Type B pancreatic cell (in vitro differentiated cells): Measurements from ENCODE around the gene EFCAB6. TPM values are rescaled to one million over a fixed set of nuclear protein-coding genes. Genes with fewer than 3 reads are reported as not detected.

Experiments
- DNase-seq: peaks from one replicate; pipeline ENCODE4 v3.0.0; 2021; ENCODE audit warnings: mixed read lengths; ENCODE audit not compliant: unreplicated experiment; ENCODE audit errors: extremely low spot score
- H3K27ac Mint-ChIP-seq: 2 replicates; pipeline ENCODE4 v1.8.0; 2021; ENCODE audit warnings: mild to moderate bottlenecking, mixed read lengths
- H3K27me3 Mint-ChIP-seq: 2 replicates; pipeline ENCODE4 v1.8.0; 2021; ENCODE audit warnings: mixed read lengths
- H3K36me3 Mint-ChIP-seq: 2 replicates; pipeline ENCODE4 v1.8.0; 2021; ENCODE audit warnings: mixed read lengths
- H3K4me1 Mint-ChIP-seq: one replicate; pipeline ENCODE4 v1.8.0; 2021; ENCODE audit warnings: mixed read lengths; ENCODE audit not compliant: unreplicated experiment
- H3K4me3 Mint-ChIP-seq: 2 replicates; pipeline ENCODE4 v1.8.0; 2021; ENCODE audit warnings: mild to moderate bottlenecking, mixed read lengths
- H3K9me3 Mint-ChIP-seq: 2 replicates; pipeline ENCODE4 v1.8.0; 2021; ENCODE audit warnings: mixed read lengths
- total RNA-seq: library from RNA; stranded (reverse); gene quantifications from 2 replicates; pipeline ENCODE4 v1.2.1, GENCODE V29; 2021; ENCODE audit warnings: low replicate concordance
- TF ChIP-seq, protein P1 (sequence below): fragments of 200-600 bp; sonication (generic); conservative IDR thresholded peaks from 2 replicates; pipeline ENCODE4 v1.5.0; 2021; ENCODE audit warnings: antibody characterized with exemption, mild to moderate bottlenecking

The EFCAB6 gene
- total RNA-seq, 1 donor from 2014 or later, result 5.3 TPM

DNA sequence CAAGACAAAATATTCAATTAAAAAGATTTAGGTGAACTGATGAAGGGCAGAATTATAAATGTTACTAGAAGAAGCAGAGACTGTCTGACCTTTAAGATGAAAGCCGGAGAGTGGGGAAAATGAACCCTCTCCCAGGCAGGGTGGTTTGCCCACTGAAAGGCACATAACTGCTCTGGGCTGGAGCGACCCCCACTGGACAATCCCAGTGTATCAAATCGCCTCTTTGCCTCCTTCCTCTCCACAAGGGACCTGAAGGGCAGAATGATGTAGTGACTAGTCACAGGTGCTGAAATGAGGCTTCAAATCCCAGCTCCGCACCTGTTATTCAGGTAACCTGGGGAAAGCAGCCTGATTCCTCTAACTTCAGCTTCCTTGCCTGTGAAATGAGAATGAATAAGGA, 69.0 kb downstream of the EFCAB6 start:
- peaks cover 7% of the 10 kb centered on the region for H3K4me1 Mint-ChIP-seq
- DNase-seq, result no peak
- peaks cover 14% of the 10 kb centered on the region for H3K27me3 Mint-ChIP-seq
- H3K4me3 Mint-ChIP-seq, result no peak overlapping the region
- H3K9me3 Mint-ChIP-seq, result no peaks in the 10 kb centered on the region
- H3K27ac Mint-ChIP-seq, result no peak overlapping the region
- H3K36me3 Mint-ChIP-seq, result peaks cover 5% of the 10 kb centered on the region
- TF ChIP-seq, protein P1, sequence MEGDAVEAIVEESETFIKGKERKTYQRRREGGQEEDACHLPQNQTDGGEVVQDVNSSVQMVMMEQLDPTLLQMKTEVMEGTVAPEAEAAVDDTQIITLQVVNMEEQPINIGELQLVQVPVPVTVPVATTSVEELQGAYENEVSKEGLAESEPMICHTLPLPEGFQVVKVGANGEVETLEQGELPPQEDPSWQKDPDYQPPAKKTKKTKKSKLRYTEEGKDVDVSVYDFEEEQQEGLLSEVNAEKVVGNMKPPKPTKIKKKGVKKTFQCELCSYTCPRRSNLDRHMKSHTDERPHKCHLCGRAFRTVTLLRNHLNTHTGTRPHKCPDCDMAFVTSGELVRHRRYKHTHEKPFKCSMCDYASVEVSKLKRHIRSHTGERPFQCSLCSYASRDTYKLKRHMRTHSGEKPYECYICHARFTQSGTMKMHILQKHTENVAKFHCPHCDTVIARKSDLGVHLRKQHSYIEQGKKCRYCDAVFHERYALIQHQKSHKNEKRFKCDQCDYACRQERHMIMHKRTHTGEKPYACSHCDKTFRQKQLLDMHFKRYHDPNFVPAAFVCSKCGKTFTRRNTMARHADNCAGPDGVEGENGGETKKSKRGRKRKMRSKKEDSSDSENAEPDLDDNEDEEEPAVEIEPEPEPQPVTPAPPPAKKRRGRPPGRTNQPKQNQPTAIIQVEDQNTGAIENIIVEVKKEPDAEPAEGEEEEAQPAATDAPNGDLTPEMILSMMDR, result peak; percentile 56

DNA sequence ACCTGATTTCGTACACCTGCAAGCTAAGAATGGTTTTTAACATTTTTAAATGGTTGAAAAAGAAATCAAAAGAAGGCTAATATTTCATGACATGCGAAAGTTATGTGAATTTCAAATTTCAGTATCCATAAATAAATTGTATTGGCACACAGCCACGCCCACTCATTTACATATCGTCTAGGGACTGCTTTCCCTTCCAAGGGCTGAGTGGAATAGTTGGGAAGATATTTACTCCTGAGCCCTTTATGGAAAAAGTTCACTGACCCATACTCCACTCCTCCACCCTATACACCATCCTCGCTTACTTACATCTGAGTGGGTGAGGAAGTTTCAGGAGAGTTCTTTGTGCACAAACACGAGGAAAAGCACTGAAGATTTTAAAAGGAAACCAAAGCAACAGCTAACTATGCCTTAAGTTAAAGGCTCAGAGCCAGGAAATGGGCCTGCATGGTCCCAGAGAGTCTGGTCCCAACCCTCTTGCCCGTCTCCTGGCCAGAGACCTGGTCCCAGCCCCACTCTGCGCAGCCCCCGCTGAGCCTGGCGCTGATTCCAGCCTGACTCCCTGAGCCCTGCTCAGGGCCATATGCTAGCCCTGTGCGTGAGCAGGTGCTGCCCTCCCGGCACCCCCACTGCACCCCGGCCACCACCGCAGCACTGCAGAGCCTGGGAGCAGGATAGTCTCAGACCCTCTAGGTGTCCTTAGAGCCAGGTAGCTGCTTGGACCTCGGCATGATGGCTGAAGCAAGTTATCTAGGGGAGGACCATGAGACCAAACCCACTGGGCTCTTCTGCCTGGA, 69.8 kb downstream of the EFCAB6 start:
- TF ChIP-seq, protein P1, result no peak
- peaks cover 13% of the 10 kb centered on the region for H3K27me3 Mint-ChIP-seq
- no peak overlapping the region for H3K4me3 Mint-ChIP-seq
- H3K27ac Mint-ChIP-seq, result no peak overlapping the region
- peaks cover 5% of the 10 kb centered on the region for H3K36me3 Mint-ChIP-seq
- H3K4me1 Mint-ChIP-seq, result peaks cover 7% of the 10 kb centered on the region
- DNase-seq, result no peak
- no peaks in the 10 kb centered on the region for H3K9me3 Mint-ChIP-seq

DNA sequence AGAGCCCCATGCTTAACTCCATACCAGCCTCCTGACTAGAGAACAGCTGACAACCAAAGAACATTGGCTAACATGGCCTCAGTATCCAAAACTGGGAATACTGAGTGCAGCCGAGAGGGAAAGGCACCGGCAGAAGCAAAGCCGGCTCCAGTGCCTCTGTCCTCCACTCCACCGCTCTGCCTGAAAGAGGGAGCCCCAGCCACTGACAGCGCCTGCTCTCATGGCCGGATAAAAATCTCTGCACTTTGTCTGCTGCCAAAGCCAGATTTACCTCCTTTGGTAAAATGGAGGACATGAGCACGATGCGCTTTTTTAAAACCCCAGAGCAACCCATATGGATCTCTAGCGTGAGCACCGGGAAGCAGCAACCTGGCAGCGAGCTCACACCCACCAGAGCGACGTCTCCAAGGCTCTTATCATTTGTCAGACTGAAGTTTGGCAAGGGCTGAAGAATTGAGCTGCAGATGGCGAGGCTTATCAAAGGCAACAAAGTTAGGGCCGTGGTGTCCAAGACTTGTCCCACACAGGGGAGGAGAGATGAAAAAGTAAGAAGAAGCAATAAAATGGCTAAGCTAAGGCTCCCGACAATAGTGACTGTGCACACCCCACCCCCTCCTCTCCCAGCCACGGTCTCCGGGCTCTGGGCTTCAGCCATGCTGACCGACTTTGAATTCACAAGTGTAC, 71.4 kb downstream of the EFCAB6 start:
- Mint-ChIP-seq H3K36me3 (peaks cover 5% of the 10 kb centered on the region), H3K9me3 (no peaks in the 10 kb centered on the region), H3K4me3 (no peak overlapping the region), H3K27me3 (peaks cover 13% of the 10 kb centered on the region), H3K4me1 (peaks cover 7% of the 10 kb centered on the region), H3K27ac (no peak overlapping the region)
- TF ChIP-seq, protein P1, result no peak
- no peak for DNase-seq

DNA sequence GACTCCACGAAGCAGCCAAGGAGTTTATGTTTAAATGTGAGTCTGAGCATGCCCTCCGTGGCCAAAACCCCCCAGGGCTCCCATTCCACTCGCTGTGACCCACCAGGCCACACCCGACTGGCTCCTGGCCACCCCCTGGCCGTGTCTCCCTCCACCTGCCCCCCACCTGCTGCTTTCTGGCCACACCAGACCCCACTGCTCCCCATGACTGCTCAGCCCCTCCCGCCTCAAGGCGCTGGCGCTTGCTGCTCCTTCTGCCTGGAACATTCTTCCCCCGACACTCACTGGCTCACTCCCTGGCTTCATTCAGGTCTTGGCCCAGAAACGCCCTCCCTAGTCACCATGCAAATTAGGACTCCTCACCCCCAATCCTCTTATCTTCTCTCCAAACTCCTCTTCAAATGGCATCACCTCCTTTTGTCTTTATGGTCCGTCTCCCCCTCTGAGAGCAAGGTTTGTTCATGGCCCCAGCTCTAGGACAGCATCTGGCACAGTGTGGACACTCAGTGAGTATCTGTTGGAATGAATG, 72.2 kb downstream of the EFCAB6 start:
- Mint-ChIP-seq H3K4me3 (no peak overlapping the region), H3K9me3 (no peaks in the 10 kb centered on the region), H3K36me3 (peaks cover 5% of the 10 kb centered on the region), H3K27me3 (peaks cover 7% of the 10 kb centered on the region), H3K4me1 (peaks cover 6% of the 10 kb centered on the region), H3K27ac (no peak overlapping the region)
- no peak for DNase-seq
- TF ChIP-seq, protein P1, result no peak

DNA sequence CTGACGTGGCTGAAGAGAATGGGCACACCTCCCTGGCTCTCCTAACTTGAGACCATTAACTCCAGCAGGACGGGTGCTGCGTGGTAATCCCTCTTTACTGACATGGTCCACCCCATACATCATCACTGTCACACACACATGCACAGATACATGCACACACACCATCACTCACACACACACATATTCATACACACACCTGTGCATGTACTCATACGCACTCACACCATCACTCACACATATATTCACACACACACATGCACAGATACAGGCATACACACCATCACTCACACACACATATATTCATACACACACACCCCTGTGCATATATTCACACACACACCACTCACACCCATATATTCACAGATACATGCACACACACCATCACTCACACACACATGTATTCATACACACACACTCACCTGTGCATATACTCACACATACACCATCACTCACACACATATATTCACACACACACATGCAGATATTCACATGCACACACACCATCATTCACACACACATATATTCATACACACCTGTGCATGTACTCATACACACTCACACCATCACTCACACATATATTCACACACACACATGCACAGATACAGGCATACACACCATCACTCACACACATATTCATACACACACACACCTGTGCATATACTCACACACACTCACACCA, 74.8 kb downstream of the EFCAB6 start:
- Mint-ChIP-seq H3K4me1 (peaks cover 14% of the 10 kb centered on the region), H3K27me3 (no peaks in the 10 kb centered on the region), H3K9me3 (no peaks in the 10 kb centered on the region), H3K36me3 (no peaks in the 10 kb centered on the region), H3K27ac (no peak overlapping the region), H3K4me3 (no peak overlapping the region)
- TF ChIP-seq, protein P1, result no peak
- DNase-seq, result no peak
